Spleen (tissue), 11 donors: ENCODE measurements around the gene PIR. TPM values are rescaled to one million over a fixed set of nuclear protein-coding genes. Genes with fewer than 3 reads are reported as not detected.

ENCODE experiments used
- DNase-seq: peaks from one replicate; pipeline ENCODE4 v3.0.0-alpha.2; 2020
- H3K27ac ChIP-seq, 8 donors: fragments of 200-600 bp; sonication (generic) in 7 of 8; 1 replicate in 4 of 8; 2 replicates in 4 of 8; pipeline versions ENCODE4 v1.5.0 to v1.8.0; 2016 to 2021; ENCODE audit warnings: inconsistent platforms in 4 of 8, mild to moderate bottlenecking in 4 of 8, moderate library complexity in 1 of 8
- H3K27me3 ChIP-seq, 7 donors: fragments of 200-600 bp; sonication (generic) in 6 of 7; replicated peaks in 1 of 7; 1 replicate in 4 of 7; 2 replicates in 3 of 7; pipeline versions ENCODE4 v1.5.0 to v1.8.0; 2016 to 2021; ENCODE audit warnings: inconsistent platforms in 3 of 7, mild to moderate bottlenecking in 1 of 7
- H3K36me3 ChIP-seq, 6 donors: fragments of 200-600 bp; sonication (generic) in 5 of 6; 1 replicate in 4 of 6; 2 replicates in 2 of 6; pipeline versions ENCODE4 v1.5.0 to v1.8.0; 2016 to 2021; ENCODE audit warnings: inconsistent platforms in 2 of 6
- H3K4me1 ChIP-seq, 6 donors: fragments of 200-600 bp; sonication (generic) in 5 of 6; 1 replicate in 3 of 6; 2 replicates in 3 of 6; pipeline versions ENCODE4 v1.5.0 to v1.8.0; 2016 to 2021; ENCODE audit warnings: inconsistent platforms in 3 of 6
- H3K4me3 ChIP-seq, 8 donors: fragments of 200-600 bp; sonication (generic) in 7 of 8; 1 replicate in 4 of 8; 2 replicates in 4 of 8; pipeline versions ENCODE4 v1.5.0 to v1.8.0; 2016 to 2021; ENCODE audit warnings: inconsistent platforms in 4 of 8, mild to moderate bottlenecking in 4 of 8, moderate library complexity in 2 of 8
- H3K9me3 ChIP-seq, 8 donors: fragments of 200-600 bp; sonication (generic) in 7 of 8; 1 replicate in 4 of 8; 2 replicates in 4 of 8; pipeline versions ENCODE4 v1.5.0 to v1.8.0; 2016 to 2021; ENCODE audit warnings: inconsistent platforms in 4 of 8
- CTCF ChIP-seq, 11 experiments: fragments of 200-600 bp in 7 of 11; fragments of 450-650 bp in 4 of 11; sonication (generic) in 4 of 11; IDR thresholded peaks in 8 of 11; conservative IDR thresholded peaks in 3 of 11; 1 replicate in 7 of 11; 2 replicates in 4 of 11; pipeline versions ENCODE4 v1.4.0 to v1.8.0; 2016 to 2021; ENCODE audit warnings: antibody characterized with exemption in 11 of 11, inconsistent platforms in 4 of 11, mild to moderate bottlenecking in 1 of 11
- POLR2A ChIP-seq, 3 donors: fragments of 450-650 bp; IDR thresholded peaks; one replicate each; pipeline ENCODE4 v1.5.1; 2017; ENCODE audit warnings: antibody characterized with exemption in 3 of 3, mild to moderate bottlenecking in 1 of 3
- POLR2AphosphoS5 ChIP-seq, 3 donors: sonication (generic); formaldehyde crosslinking; IDR thresholded peaks; one replicate each; pipeline ENCODE4 v1.5.1; 2017; ENCODE audit warnings: antibody characterized with exemption in 3 of 3
- WGBS, 5 donors: extraction: QIAGEN DNeasy Blood & Tissue Kit in 3 of 5; methylation state at CpG; one replicate each; pipeline versions ENCODE4 v1.1.5 to v1.1.7; 2013 to 2018; 5-methylcytosine and 5-hydroxymethylcytosine counted together
- intact Hi-C: fragments of 100-400 bp; cut with DNase I; formaldehyde crosslinking; loops from one replicate; pipeline ENCODE4 v1.15.0; 2023; ENCODE audit warnings: low total_unique reads
- polyA plus RNA-seq, 3 donors: library from polyadenylated mRNA; stranded (reverse); fragments of 200-250 nt; gene quantifications; one replicate each; pipeline ENCODE4 v1.2.1, GENCODE V29; 2013
- total RNA-seq, 7 donors: library from RNA; depleted of rRNA in 3 of 7; stranded (reverse); fragments of >200 nt in 3 of 7; fragmentation: NEBNext Ultra II Directional in 4 of 7; extraction: Animal tissue kit (Norgen Biotek cat#: 25700) in 4 of 7; gene quantifications; one replicate each; pipeline versions ENCODE4 v1.1.0 to v1.2.1, GENCODE V29; 2016 to 2021
- donor health status: healthy with polysubstance abuse.
- donor health status: DM: no; HTN: no; CAD: no; lungs with moderate emphysema.
- donor health status: DM: no; HTN: no; CAD: no.
- donor health status: Bipolar disorder and iron deficiency.
- donor health status: healthy.
- donor health status: DM: no; HTN: no; CAD: no.
- donor health status: DM: yes; HTN: yes; CAD: no.

Gene PIR
- total and polyA plus RNA-seq, 10 donors, result 12.4 to 30.8 (median 24.2) TPM

GRCh38 chrX:15464704-15465103, 28.4 kb downstream of the PIR start:
- TF ChIP-seq POLR2AphosphoS5 (IDR thresholded peaks at IDR 0.05), result no peak
- TF ChIP-seq POLR2A (IDR thresholded peaks at IDR 0.05), result no peak
- TF ChIP-seq CTCF (IDR thresholded peaks at IDR 0.05 in 8 of 11, conservative IDR thresholded peaks at IDR 0.05 in 3 of 11), result no peak
- DNase-seq, result no peak
- no peaks in the 10 kb centered on the region for H3K36me3 ChIP-seq
- no peak overlapping the region for H3K4me3 ChIP-seq
- intact Hi-C loops, result loop anchor here (10.0 kb wide), 1 partner anchor 110 kb away; no protein-coding TSS in a partner anchor
- no peak overlapping the region for H3K27ac ChIP-seq
- no peaks in the 10 kb centered on the region for H3K4me1 ChIP-seq
- peaks cover 0 to 7% (median 0%) of the 10 kb centered on the region in 7 donors for H3K27me3 ChIP-seq
- no peaks in the 10 kb centered on the region for H3K9me3 ChIP-seq

- TF ChIP-seq CTCF (IDR thresholded peaks at IDR 0.05 in 8 of 11, conservative IDR thresholded peaks at IDR 0.05 in 3 of 11) (no peak), POLR2AphosphoS5 (IDR thresholded peaks at IDR 0.05) (no peak), POLR2A (IDR thresholded peaks at IDR 0.05) (no peak)
- H3K4me3 ChIP-seq, result no peak overlapping the region
- peaks cover 0 to 21% (median 0%) of the 10 kb centered on the region in 6 donors for H3K36me3 ChIP-seq
- H3K27me3 ChIP-seq, result peaks cover 0 to 21% (median 0%) of the 10 kb centered on the region in 7 donors
- intact Hi-C loops, result no loop called here
- no peaks in the 10 kb centered on the region for H3K9me3 ChIP-seq
- 64 to 100% (median 67%) methylated on average over 1 of the region's 1 CpG for WGBS, 5 donors
- H3K27ac ChIP-seq, result no peak overlapping the region
- H3K4me1 ChIP-seq, result no peaks in the 10 kb centered on the region
- no peak for DNase-seq
Observed at GRCh38 chrX:15451913-15452312, 41.2 kb downstream of the PIR start.

- Histone ChIP-seq H3K36me3 (no peaks in the 10 kb centered on the region), H3K9me3 (no peaks in the 10 kb centered on the region), H3K27me3 (peaks cover 0 to 2% (median 0%) of the 10 kb centered on the region in 7 donors), H3K27ac (no peak overlapping the region), H3K4me1 (no peaks in the 10 kb centered on the region), H3K4me3 (no peak overlapping the region)
- intact Hi-C loops, result no loop called here
- TF ChIP-seq POLR2AphosphoS5 (IDR thresholded peaks at IDR 0.05) (no peak), POLR2A (IDR thresholded peaks at IDR 0.05) (no peak), CTCF (IDR thresholded peaks at IDR 0.05 in 8 of 11, conservative IDR thresholded peaks at IDR 0.05 in 3 of 11) (no peak)
- WGBS, 5 donors, result 69 to 90% (median 75%) methylated on average over 5 of the region's 5 CpGs
- DNase-seq, result no peak
Observed at GRCh38 chrX:15448010-15448639, 45.0 kb downstream of the PIR start.

- no peaks in the 10 kb centered on the region for H3K9me3 ChIP-seq
- H3K27me3 ChIP-seq, result no peaks in the 10 kb centered on the region
- WGBS, 5 donors, result 71 to 96% (median 78%) methylated on average over 5 of the region's 5 CpGs
- intact Hi-C loops, result no loop called here
- DNase-seq, result no peak
- no peaks in the 10 kb centered on the region for H3K36me3 ChIP-seq
- H3K27ac ChIP-seq, result no peak overlapping the region
- no peaks in the 10 kb centered on the region for H3K4me1 ChIP-seq
- H3K4me3 ChIP-seq, result no peak overlapping the region
- TF ChIP-seq CTCF (IDR thresholded peaks at IDR 0.05 in 8 of 11, conservative IDR thresholded peaks at IDR 0.05 in 3 of 11), result no peak
Observed at GRCh38 chrX:15441464-15441863, 51.7 kb downstream of the PIR start.
